ENCODE data around the gene ADCY5.

The ADCY5 gene

DNA sequence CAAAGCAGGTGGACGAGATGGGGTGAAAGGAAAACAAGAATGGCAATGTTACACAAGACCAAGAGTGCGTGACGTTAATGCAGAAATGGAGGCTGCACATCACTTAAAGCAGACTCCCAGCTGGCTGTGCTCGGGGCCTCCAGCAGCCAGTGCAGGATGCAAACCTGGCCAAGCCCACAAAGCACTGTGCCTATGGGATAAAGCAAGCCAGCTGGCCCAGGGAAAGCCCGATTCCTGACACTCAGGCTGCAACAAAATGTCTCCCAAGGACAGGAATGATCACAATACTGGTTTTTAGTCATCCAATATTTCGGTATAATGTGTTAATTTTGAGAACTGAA lies 161.0 kb downstream of the ADCY5 start:
- Histone ChIP-seq H3K27ac (no peak overlapping the region), H3K4me3 (no peak overlapping the region)
- TF ChIP-seq, protein P1, sequence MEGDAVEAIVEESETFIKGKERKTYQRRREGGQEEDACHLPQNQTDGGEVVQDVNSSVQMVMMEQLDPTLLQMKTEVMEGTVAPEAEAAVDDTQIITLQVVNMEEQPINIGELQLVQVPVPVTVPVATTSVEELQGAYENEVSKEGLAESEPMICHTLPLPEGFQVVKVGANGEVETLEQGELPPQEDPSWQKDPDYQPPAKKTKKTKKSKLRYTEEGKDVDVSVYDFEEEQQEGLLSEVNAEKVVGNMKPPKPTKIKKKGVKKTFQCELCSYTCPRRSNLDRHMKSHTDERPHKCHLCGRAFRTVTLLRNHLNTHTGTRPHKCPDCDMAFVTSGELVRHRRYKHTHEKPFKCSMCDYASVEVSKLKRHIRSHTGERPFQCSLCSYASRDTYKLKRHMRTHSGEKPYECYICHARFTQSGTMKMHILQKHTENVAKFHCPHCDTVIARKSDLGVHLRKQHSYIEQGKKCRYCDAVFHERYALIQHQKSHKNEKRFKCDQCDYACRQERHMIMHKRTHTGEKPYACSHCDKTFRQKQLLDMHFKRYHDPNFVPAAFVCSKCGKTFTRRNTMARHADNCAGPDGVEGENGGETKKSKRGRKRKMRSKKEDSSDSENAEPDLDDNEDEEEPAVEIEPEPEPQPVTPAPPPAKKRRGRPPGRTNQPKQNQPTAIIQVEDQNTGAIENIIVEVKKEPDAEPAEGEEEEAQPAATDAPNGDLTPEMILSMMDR (IDR thresholded peaks at IDR 0.05): no peak
- no peak for DNase-seq (ENCODE audit: low spot score)

- DNase-seq (ENCODE audit: low spot score): no peak
- Histone ChIP-seq H3K27ac (no peak overlapping the region), H3K4me3 (no peak overlapping the region)
- TF ChIP-seq, protein P1 (IDR thresholded peaks at IDR 0.05): no peak
Observed at GRCh38 chr3:123287051-123287961, 161.6 kb downstream of the ADCY5 start.

GRCh38 chr3:123286308-123287023 lies 162.4 kb downstream of the ADCY5 start:
- Histone ChIP-seq H3K27ac (no peak overlapping the region), H3K4me3 (no peak overlapping the region)
- no peak for DNase-seq (ENCODE audit: low spot score)
- TF ChIP-seq, protein P1 (IDR thresholded peaks at IDR 0.05): peak; percentile 38

- Histone ChIP-seq H3K27ac (no peak overlapping the region), H3K4me3 (no peak overlapping the region)
- no peak for DNase-seq (ENCODE audit: low spot score)
- TF ChIP-seq, protein P1 (IDR thresholded peaks at IDR 0.05): no peak
Observed at GRCh38 chr3:123285931-123286307, 163.0 kb downstream of the ADCY5 start.

GRCh38 chr3:123285479-123285878 lies 163.4 kb downstream of the ADCY5 start:
- Histone ChIP-seq H3K27ac (no peak overlapping the region), H3K4me3 (no peak overlapping the region)
- TF ChIP-seq, protein P1 (IDR thresholded peaks at IDR 0.05): no peak
- no peak for DNase-seq (ENCODE audit: low spot score)

- DNase-seq (ENCODE audit: low spot score): no peak
- TF ChIP-seq, protein P1 (IDR thresholded peaks at IDR 0.05): no peak
- Histone ChIP-seq H3K27ac (no peak overlapping the region), H3K4me3 (no peak overlapping the region)
Observed at GRCh38 chr3:123285066-123285465, 163.8 kb downstream of the ADCY5 start.

All from coronary artery (tissue), 2 donors.